NOMO-1 treated with DMSO at 0.1 percent for 48 hours (cell line): ENCODE results near the gene BAMBI.

Source experiments
- DNase-seq: peaks from one replicate; lab custom pipeline; 2025; ENCODE audit not compliant: unreplicated experiment; lab: John Stamatoyannopoulos, UW

The BAMBI gene

GRCh38 chr10:28704464-28705161, 27.3 kb downstream of the BAMBI start:
- DNase-seq: no peak

- no peak for DNase-seq
Measured at GRCh38 chr10:28705472-28705871, 28.2 kb downstream of the BAMBI start.

DNA sequence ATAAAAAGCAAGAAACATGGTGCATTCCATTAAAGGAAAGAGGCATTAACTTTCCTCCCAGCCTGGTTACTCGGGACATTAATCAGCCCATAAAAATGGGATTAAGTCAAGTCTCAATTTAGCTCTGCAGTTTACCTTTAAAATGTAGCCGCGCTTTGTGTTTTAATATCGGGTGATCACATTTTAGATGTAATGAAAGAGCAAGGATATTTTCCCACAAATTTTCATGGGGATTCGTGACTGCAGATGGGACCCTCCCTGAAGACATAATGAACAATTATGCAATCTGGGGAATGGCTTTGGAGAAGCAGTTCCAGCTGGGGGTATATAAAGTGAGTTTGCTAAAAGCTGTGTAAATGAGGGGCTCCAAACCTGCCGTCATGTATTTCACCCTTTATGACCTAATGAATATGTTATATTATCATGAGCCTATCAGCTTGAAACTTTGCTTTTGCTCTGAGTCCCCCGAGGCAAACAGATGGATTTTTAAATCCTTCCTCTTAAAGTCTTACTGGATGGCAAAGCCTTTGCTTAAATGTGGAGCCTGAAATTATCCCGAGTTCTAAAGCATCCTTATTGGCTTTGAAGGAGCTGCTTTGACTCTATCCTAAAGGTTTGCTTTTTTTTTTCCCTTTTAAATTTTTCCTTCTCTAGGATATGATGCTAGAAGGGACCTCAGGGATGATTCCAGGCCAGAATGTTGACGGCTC, 31.8 kb downstream of the BAMBI start:
- DNase-seq: no peak

DNA sequence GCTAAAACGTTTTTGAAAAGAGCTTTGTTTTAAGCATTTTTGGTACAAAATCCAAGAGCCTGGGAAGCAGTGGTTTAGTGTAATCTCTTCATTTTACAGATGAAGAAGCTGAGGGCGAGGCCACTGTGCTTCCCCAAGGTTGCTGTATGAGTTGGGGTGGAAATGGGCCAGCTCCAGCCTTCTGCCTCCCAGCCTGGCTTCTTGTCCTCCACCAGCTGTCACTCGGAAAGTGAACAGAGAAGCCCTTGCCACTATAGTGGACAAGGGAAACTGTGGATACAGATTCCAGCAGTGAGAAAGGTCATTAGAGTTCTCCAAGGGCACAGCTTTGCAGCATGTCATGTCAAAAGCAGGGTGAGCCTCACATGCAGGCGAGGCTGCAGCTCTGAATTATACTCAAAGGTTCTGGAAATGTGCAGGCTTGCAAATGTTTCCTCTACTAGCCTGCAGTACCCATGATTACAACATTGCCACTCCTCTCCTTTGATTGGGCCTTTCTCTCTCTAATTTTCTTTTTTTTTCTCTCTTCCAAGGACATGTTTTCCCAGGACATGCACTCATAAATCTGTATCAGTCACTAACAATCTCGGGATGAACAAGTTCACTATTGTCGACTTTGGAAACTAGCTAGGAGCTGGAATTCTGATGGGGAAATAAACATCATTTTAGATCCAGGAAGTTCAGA, 33.0 kb downstream of the BAMBI start:
- DNase-seq: no peak

DNA sequence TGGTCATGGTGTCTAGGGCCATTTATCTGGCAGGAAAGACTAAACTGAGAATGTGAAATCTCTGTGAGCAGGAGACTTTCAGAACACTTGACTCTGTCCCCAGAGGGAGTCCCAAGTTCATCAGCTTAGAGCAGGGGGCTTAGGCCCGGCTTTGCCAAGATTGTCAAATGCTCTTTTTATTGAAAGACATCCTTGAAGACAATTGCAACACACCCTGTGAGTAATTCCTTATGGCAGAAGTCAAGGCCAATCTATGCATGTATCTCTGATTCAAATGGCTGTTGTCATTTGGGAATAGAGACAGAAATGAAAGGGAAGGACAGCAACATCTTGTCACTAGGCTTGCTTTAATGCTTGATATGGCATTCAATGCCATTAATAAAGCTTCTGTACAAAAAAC, 33.7 kb downstream of the BAMBI start:
- DNase-seq: no peak

DNA sequence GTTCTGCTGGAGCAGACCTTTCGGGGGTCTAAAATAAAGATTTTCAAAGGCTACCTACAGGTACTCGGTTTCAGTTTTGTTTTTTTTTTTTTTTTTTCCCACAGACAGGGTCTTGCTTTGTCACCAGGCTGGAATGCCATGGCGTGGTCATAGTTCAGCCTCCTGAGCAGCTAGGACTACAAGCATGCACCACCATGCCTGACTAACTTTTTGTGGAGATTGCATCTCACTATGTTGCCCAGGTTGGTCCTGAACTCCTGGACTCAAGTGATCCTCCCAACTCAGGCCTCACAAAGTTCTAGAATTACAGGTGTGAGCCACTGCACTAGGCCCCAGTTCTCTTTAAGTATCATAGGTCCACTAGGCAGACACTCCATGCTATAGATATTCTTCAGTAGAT, 34.5 kb downstream of the BAMBI start:
- no peak for DNase-seq

DNA sequence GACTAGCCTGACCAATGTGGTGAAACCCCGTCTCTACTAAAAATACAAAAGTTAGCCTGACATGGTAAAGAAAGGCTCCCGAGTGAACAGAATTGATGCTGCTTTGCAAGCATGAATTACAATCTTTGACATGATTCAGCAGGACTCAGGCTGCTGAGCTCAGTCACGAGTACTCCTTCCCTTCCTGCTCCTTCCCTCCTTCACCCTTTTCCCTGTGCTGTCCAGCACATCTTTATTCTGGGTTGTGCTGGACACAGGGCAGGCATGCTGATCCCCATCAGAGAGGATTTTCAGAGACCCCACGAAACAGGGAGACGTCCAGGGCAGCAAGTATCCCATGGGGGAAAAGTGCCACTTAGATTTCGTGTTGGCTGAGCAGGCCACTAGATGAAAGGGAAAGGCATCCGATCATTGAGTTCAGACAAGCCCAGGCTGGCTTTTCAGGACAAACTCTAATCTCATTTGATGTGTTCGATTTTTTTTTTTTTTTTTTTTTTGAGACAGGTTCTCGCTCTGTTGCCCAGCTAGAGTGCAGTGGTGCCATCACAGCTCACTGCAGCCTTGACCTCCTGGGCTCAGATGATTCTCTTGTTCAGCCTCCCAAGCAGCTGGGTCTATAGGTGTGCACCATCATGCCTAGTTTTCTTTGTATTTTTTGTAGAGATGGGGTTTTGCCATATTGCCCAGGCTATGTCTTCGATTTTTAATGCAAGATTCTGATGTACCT, 36.5 kb downstream of the BAMBI start:
- DNase-seq: no peak

- no peak for DNase-seq
Measured at GRCh38 chr10:28714401-28715053, 37.2 kb downstream of the BAMBI start.

- DNase-seq: no peak
Measured at GRCh38 chr10:28715246-28715645, 37.9 kb downstream of the BAMBI start.

DNA sequence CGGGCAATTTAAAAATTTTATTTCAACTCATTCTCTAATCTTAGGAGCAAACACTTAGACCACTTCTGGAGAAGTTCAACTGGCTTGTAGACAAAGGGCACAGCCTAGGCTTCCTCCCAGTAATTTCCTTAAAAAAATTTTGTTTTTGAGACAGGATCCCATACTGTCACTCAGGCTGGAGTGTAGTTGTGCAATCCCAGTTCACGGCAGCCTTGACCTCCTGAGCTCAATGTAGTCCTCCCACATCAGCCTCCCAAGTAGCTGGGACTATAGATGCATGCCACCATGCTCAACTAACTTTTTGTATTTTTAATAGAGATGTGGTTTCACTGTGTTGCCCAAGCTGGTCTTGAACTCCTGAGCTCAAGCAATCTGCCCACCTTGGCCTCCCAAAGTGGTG, 38.4 kb downstream of the BAMBI start:
- no peak for DNase-seq

DNA sequence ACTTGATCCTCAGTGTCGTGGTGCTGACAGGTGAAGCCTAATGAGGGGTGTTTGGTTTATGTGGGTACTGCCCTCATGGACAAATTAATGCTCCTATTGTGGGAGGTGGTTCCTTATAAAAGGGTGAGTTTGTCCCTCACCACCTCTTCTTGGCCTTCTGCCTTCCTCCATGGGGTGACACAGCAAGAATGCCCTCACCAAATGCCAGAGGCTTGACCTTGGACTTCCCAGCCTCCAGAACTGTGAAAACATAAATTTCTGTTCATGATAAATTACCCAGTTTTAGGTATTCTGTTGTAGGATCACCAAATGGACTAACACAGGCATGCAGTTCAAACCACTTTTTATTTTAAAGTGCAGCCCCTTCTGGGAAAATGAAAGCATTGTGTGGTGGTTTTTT, 39.4 kb downstream of the BAMBI start:
- DNase-seq: no peak

DNA sequence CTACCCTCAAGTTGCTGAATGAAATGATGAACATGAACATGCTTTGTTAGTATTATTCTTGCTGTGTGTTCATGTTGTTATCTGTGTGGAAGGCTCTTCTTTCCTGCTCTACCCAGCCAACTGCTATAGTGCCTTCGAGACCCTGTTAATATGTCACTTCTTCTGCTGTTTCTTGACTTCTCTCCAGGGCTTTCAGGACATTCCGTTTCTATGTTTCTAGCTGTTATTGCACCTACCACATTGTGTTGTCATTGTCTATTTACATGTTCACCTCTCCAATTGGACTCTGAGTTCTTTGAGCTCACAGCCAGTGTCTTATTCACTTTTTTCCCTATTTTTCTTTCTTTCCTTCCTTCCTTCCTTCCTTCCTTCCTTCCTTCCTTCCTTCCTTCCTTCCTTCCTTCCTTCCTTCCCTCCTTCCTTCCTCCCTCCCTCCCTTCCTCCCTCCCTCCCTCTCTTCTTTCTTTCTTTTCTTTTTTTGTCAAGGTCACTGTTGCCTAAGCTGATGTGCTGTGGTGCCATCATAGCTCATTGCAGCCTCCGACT, 40.4 kb downstream of the BAMBI start:
- no peak for DNase-seq

- DNase-seq: no peak
Measured at GRCh38 chr10:28719789-28720436, 42.6 kb downstream of the BAMBI start.

GRCh38 chr10:28721318-28721951, 44.1 kb downstream of the BAMBI start:
- DNase-seq: no peak

- peak; percentile 6 for DNase-seq
Measured at GRCh38 chr10:28722065-28722803, 44.9 kb downstream of the BAMBI start.

- no peak for DNase-seq
Measured at GRCh38 chr10:28728366-28728765, 51.0 kb downstream of the BAMBI start.

DNA sequence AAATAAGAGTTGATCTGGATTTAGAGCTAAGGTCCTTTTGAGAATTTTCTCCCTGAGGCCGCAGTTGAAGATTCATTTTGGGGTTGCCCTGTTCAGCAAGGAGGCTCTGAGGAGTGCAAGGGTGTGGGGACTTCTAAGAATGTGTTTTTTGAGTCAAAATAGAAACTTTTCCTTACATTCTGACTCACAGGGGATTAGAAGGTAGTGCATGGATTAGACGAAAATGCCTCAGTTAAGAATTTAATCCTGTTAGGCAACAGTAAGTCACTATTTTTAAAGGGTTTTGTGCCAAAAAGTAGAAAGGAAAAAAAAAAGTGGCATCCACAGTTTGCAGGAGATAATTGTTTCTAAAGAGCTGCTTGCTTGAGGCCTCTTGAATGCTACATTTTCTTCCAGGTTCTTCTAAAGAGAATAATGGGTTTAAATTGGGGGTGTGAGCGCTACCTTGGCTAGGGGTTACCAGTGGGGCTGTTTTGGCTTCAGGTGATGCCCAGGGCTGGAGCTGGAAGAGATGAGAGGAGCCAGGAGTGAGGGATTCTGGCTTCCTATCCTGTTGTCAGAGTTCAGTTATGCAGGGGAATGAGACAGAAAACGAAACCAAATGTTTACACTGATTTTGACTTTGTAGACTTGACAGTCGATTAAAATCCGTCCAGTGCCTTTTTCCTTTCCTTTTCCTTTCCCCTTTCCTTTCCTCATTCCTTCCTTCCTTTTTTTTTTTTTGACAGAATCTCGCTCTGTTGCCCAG, 52.9 kb downstream of the BAMBI start:
- DNase-seq: no peak

DNA sequence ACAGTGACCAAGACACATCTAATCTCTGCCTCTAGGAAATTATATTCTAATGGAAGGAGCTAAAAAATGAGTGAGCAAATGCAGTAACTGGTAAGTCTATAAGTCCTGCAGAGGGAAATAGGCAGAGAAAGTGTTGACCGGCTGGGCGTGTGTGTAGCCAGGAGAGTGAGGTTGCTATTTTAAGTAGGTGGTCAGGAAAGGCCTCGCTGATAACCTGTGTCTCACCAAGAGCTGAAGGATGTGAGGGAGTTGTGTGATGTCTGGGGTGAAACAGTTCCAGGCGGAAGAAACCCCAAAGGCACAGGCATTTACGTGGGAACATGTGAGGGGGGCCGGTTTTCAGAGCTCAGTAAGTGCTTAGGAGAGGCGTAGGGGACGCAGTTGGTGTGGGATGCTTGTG, 54.8 kb downstream of the BAMBI start:
- DNase-seq: no peak
